Upper lobe of left lung (tissue), 4 donors: ENCODE data around the gene OSBPL3.

Experiments
- EP300 ChIP-seq, 4 donors: sonication (generic); formaldehyde crosslinking; IDR thresholded peaks; one replicate each; pipeline ENCODE4 v1.5.1; 2017; ENCODE audit warnings: antibody characterized with exemption in 4 of 4, control low read depth in 2 of 4
- POLR2A ChIP-seq, 4 donors: fragments of 450-650 bp; IDR thresholded peaks; one replicate each; pipeline ENCODE4 v1.5.1; 2016 to 2017; ENCODE audit warnings: antibody characterized with exemption in 4 of 4, mild to moderate bottlenecking in 2 of 4
- TF ChIP-seq, protein P1 (sequence below), 6 experiments: fragments of 450-650 bp in 4 of 6; fragments of 200-600 bp in 2 of 6; sonication (generic) in 2 of 6; IDR thresholded peaks; one replicate each; pipeline ENCODE4 v1.5.1; 2016 to 2019; ENCODE audit warnings: antibody characterized with exemption in 6 of 6

- no peak for TF ChIP-seq POLR2A (IDR thresholded peaks at IDR 0.05)
- TF ChIP-seq EP300 (IDR thresholded peaks at IDR 0.05): no peak
- TF ChIP-seq, protein P1, sequence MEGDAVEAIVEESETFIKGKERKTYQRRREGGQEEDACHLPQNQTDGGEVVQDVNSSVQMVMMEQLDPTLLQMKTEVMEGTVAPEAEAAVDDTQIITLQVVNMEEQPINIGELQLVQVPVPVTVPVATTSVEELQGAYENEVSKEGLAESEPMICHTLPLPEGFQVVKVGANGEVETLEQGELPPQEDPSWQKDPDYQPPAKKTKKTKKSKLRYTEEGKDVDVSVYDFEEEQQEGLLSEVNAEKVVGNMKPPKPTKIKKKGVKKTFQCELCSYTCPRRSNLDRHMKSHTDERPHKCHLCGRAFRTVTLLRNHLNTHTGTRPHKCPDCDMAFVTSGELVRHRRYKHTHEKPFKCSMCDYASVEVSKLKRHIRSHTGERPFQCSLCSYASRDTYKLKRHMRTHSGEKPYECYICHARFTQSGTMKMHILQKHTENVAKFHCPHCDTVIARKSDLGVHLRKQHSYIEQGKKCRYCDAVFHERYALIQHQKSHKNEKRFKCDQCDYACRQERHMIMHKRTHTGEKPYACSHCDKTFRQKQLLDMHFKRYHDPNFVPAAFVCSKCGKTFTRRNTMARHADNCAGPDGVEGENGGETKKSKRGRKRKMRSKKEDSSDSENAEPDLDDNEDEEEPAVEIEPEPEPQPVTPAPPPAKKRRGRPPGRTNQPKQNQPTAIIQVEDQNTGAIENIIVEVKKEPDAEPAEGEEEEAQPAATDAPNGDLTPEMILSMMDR (IDR thresholded peaks at IDR 0.05): no peak
Measured at GRCh38 chr7:24885716-24886115, 94.3 kb downstream of the OSBPL3 start.
